ENCODE results near the gene SMIM24.
"Not testable (repeated sequence)": the region's sequence is repeated elsewhere in the genome, so short reads cannot be mapped to it uniquely, and the experiment has no call there.

Gene SMIM24

DNA sequence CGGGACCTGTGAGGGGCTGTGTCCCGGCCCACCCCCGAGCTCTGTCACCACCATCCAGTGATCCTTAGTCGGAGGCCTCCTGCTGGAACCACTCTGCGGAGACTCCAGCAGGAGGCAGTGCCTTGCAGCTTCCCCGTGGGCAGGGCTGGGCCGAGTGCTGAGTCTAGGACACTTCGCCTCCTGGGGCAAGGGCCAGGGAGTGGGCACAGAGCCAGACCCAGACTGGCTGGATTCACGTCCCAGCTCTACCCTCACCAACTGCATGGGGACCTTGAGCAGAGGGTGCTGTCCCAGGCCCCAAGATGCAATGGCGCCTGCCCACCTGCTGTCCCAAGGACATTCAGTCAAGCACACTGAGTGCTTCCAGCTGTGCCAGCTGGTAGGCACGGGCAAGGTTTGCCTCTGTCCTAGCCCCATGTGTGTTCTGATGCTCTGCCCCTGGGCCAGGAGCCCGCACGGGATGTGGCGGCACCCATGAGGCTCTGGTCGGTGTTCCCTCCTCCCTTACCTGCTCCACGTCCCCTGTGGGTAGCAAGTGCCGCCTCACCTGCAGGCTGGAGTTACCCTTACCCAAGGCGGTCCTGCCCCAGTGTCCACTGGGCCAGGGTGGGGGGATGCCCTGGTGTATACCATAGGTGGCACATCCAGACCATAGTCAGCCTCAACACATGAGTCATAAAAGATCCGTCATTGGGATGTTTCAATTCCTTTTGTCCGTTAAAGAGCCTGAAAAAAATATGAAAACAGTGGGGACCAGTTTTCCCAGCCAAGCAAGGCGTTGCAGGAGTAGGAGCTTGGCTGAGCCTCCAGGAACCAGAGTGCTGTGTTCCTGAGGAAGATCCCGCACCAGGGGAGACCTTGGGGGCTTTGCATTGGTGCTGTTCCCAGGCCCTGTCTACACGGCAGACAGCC is 33.2 kb upstream of the SMIM24 start:
- Histone ChIP-seq H3K9me3 (ENCODE audit: control insufficient read depth, low read length) (no peaks in the 10 kb centered on the region), H3K4me1 (ENCODE audit: control insufficient read depth, insufficient read depth, low read length, poor library complexity, severe bottlenecking) (peaks cover 18% of the 10 kb centered on the region), H3K36me3 (ENCODE audit: control insufficient read depth, insufficient read depth, low read length) (peaks cover 55% of the 10 kb centered on the region), H3K4me3 (ENCODE audit: extremely low read depth, insufficient read depth, low read length, poor library complexity, severe bottlenecking) (no peak overlapping the region), H3K27ac (ENCODE audit: low read depth, low read length, severe bottlenecking) (no peak overlapping the region)
- 93 to 97% methylated on average over 18 to 20 of the region's 23 CpGs for WGBS, 2 experiments (ENCODE audit: insufficient coverage in 2 of 2)

DNA sequence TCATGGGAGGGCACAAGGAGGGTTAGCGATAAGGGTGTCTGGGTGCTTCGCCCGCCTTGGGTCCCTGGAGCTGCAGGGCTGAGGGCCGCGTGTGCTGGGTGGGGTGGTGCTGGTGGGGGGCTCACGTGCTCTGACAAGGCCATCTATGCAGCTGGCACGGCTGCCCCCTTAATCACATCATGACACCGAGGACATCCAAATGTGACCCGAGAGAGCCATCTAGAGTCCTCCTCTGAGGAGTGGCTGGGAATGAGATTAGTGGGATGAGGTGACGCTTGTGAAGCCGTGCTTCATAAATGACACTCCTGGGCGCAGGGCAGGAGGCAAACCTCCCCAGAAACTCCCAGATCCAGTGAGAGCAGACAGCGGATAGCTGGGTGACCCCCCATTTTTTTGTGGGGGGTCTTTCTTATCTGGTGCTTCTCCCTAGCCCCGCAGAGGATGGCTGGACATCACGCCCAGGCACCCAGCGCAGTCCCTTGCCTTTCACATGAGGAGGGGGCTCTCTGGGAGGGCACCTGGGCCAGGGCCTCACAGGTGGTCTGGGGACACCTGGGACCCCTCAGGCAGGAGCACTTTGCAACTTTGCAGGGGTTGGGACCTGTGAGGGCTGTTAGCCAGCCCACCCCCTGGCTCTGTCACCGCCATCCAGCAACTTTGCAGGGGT is 32.4 kb upstream of the SMIM24 start:
- 92 to 98% methylated on average over 12 to 14 of the region's 17 CpGs for WGBS, 2 experiments (ENCODE audit: insufficient coverage in 2 of 2)
- Histone ChIP-seq H3K4me3 (ENCODE audit: extremely low read depth, insufficient read depth, low read length, poor library complexity, severe bottlenecking) (no peak overlapping the region), H3K4me1 (ENCODE audit: control insufficient read depth, insufficient read depth, low read length, poor library complexity, severe bottlenecking) (peaks cover 21% of the 10 kb centered on the region), H3K27ac (ENCODE audit: low read depth, low read length, severe bottlenecking) (no peak overlapping the region), H3K36me3 (ENCODE audit: control insufficient read depth, insufficient read depth, low read length) (peaks cover 54% of the 10 kb centered on the region), H3K9me3 (ENCODE audit: control insufficient read depth, low read length) (no peaks in the 10 kb centered on the region)

DNA sequence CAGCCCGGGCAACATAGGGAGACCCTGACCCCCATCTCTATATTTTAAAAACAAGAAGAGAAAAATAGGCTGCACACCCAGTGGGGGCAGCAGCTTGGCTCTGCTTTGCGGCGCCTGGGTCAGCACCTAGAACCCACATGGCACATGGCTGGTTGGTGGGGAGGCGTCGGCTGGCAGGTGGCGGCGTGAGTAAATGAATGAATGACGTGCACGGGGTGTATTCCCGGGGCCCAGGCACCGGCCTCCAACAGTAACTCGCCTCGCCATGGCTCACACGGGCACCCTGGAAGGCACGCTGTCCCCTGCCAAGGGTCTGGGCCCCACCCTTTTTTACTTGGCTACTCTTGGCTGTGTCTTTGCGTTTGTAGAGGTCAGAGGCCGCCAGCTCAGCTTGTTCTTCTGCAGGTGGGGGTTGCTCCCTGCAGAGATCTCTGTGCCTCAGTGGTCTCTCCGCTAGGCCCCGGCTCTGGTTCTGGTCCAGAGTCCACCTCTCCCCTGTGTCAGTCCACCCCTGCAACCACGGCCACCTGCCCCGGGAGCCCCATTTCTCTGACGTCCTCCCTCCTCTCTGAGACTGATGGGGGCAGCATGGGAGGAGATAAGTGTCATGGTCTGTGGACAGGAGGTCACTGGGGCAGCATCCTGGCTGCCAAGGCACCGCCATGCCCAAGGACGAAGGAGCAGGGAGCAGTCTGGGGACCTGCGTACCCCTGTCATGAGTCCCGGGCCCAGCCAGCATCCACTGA is 31.4 kb upstream of the SMIM24 start:
- no peak overlapping the region for H3K27ac ChIP-seq (ENCODE audit: low read depth, low read length, severe bottlenecking)
- peaks cover 24% of the 10 kb centered on the region for H3K4me1 ChIP-seq (ENCODE audit: control insufficient read depth, insufficient read depth, low read length, poor library complexity, severe bottlenecking)
- WGBS, 2 experiments (ENCODE audit: insufficient coverage in 2 of 2) = 96 to 97% methylated on average over 22 to 26 of the region's 26 CpGs
- peaks cover 50% of the 10 kb centered on the region for H3K36me3 ChIP-seq (ENCODE audit: control insufficient read depth, insufficient read depth, low read length)
- no peak overlapping the region for H3K4me3 ChIP-seq (ENCODE audit: extremely low read depth, insufficient read depth, low read length, poor library complexity, severe bottlenecking)
- no peaks in the 10 kb centered on the region for H3K9me3 ChIP-seq (ENCODE audit: control insufficient read depth, low read length)

DNA sequence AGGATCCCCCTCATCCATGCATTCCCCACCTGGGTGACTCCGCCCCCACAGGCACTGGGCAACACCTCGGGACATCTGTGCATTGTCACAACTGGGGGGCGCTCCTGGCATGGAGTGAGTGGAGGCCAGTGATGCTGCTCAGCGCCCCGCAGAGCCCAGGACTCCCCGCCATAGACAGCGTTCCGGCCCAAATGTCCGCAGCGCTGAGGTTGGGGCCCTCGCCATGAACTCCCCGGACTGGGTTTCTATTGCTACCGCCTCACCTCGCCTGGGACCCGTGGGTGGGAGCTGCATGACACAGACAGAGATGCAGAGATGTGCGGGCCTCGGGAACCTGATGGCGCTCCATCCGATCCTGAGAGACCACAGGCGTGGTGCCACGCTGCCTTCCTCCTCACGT is 30.4 kb upstream of the SMIM24 start:
- Histone ChIP-seq H3K4me1 (ENCODE audit: control insufficient read depth, insufficient read depth, low read length, poor library complexity, severe bottlenecking) (peaks cover 25% of the 10 kb centered on the region), H3K36me3 (ENCODE audit: control insufficient read depth, insufficient read depth, low read length) (peaks cover 48% of the 10 kb centered on the region), H3K4me3 (ENCODE audit: extremely low read depth, insufficient read depth, low read length, poor library complexity, severe bottlenecking) (no peak overlapping the region), H3K27ac (ENCODE audit: low read depth, low read length, severe bottlenecking) (no peak overlapping the region), H3K9me3 (ENCODE audit: control insufficient read depth, low read length) (no peaks in the 10 kb centered on the region)
- WGBS, 2 experiments (ENCODE audit: insufficient coverage in 2 of 2) = 95 to 97% methylated on average over 21 to 22 of the region's 22 CpGs

GRCh38 chr19:3509566-3509989 is 29.3 kb upstream of the SMIM24 start:
- Histone ChIP-seq H3K4me3 (ENCODE audit: extremely low read depth, insufficient read depth, low read length, poor library complexity, severe bottlenecking) (no peak overlapping the region), H3K4me1 (ENCODE audit: control insufficient read depth, insufficient read depth, low read length, poor library complexity, severe bottlenecking) (peaks cover 30% of the 10 kb centered on the region), H3K9me3 (ENCODE audit: control insufficient read depth, low read length) (no peaks in the 10 kb centered on the region), H3K36me3 (ENCODE audit: control insufficient read depth, insufficient read depth, low read length) (peaks cover 45% of the 10 kb centered on the region), H3K27ac (ENCODE audit: low read depth, low read length, severe bottlenecking) (peak overlapping the region; percentile 36)
- 96 to 99% methylated on average over 14 to 15 of the region's 15 CpGs for WGBS, 2 experiments (ENCODE audit: insufficient coverage in 2 of 2)

DNA sequence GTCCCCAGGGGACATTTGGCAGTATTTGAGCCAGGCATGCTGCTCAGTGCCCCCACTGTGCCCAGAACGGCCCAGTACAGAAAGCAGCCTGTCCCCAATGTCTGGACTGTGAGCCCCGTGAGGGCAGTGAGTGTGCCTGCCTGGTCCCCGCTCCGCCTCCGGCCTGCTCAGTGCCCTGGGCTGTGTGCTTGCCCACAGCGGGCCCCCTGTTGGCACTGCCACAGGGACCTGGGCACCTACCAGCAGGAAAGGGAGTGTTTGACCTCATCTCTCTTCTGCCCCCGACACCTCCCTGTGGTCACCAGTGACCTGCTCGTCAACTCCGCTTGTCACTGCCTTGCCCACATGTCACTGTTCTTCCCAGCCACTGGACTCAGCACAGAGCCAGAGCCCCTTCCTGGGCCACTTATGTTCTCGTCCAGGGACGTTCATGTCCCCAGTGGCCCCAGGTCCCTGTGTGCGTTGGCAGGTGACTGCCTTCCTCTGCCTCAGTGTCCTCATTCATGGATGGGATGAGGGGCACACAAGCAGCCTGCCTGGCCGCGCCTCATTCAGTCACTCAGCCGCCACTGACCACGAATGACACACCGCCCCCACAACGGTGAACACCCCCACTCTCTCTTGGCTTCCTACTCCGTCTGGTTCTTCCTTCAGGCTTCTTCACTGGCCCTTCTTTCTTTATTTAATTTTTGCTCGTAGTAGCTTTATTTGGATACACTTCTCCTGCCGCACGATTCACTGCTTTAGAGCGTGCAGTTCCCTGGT is 28.6 kb upstream of the SMIM24 start:
- Histone ChIP-seq H3K36me3 (ENCODE audit: control insufficient read depth, insufficient read depth, low read length) (peaks cover 45% of the 10 kb centered on the region), H3K9me3 (ENCODE audit: control insufficient read depth, low read length) (no peaks in the 10 kb centered on the region), H3K27ac (ENCODE audit: low read depth, low read length, severe bottlenecking) (peak overlapping the region; percentile 36), H3K4me1 (ENCODE audit: control insufficient read depth, insufficient read depth, low read length, poor library complexity, severe bottlenecking) (peaks cover 32% of the 10 kb centered on the region), H3K4me3 (ENCODE audit: extremely low read depth, insufficient read depth, low read length, poor library complexity, severe bottlenecking) (no peak overlapping the region)
- 97 to 98% methylated on average over 23 of the region's 23 CpGs for WGBS, 2 experiments (ENCODE audit: insufficient coverage in 2 of 2)

- 93 to 94% methylated on average over 10 to 15 of the region's 18 CpGs for WGBS, 2 experiments (ENCODE audit: insufficient coverage in 2 of 2)
- H3K27ac ChIP-seq (ENCODE audit: low read depth, low read length, severe bottlenecking); H3K9me3 ChIP-seq (ENCODE audit: control insufficient read depth, low read length): not testable (repeated sequence)
- Histone ChIP-seq H3K36me3 (ENCODE audit: control insufficient read depth, insufficient read depth, low read length) (peaks cover 45% of the 10 kb centered on the region), H3K4me1 (ENCODE audit: control insufficient read depth, insufficient read depth, low read length, poor library complexity, severe bottlenecking) (peaks cover 32% of the 10 kb centered on the region), H3K4me3 (ENCODE audit: extremely low read depth, insufficient read depth, low read length, poor library complexity, severe bottlenecking) (peak overlapping the region; percentile 97)
Measured at GRCh38 chr19:3508121-3508661, 27.9 kb upstream of the SMIM24 start.

- Histone ChIP-seq H3K27ac (ENCODE audit: low read depth, low read length, severe bottlenecking) (no peak overlapping the region), H3K9me3 (ENCODE audit: control insufficient read depth, low read length) (no peaks in the 10 kb centered on the region), H3K4me3 (ENCODE audit: extremely low read depth, insufficient read depth, low read length, poor library complexity, severe bottlenecking) (peak overlapping the region; percentile 97), H3K36me3 (ENCODE audit: control insufficient read depth, insufficient read depth, low read length) (peaks cover 40% of the 10 kb centered on the region), H3K4me1 (ENCODE audit: control insufficient read depth, insufficient read depth, low read length, poor library complexity, severe bottlenecking) (peaks cover 32% of the 10 kb centered on the region)
- 13 to 20% methylated on average over 19 of the region's 31 CpGs for WGBS, 2 experiments (ENCODE audit: insufficient coverage in 2 of 2)
Measured at GRCh38 chr19:3507371-3508120, 27.2 kb upstream of the SMIM24 start.

GRCh38 chr19:3506384-3507340 is 26.3 kb upstream of the SMIM24 start:
- peaks cover 34% of the 10 kb centered on the region for H3K36me3 ChIP-seq (ENCODE audit: control insufficient read depth, insufficient read depth, low read length)
- no peak overlapping the region for H3K27ac ChIP-seq (ENCODE audit: low read depth, low read length, severe bottlenecking)
- 1% methylated on average over 55 to 58 of the region's 69 CpGs for WGBS, 2 experiments (ENCODE audit: insufficient coverage in 2 of 2)
- peaks cover 32% of the 10 kb centered on the region for H3K4me1 ChIP-seq (ENCODE audit: control insufficient read depth, insufficient read depth, low read length, poor library complexity, severe bottlenecking)
- peak overlapping the region; percentile 97 for H3K4me3 ChIP-seq (ENCODE audit: extremely low read depth, insufficient read depth, low read length, poor library complexity, severe bottlenecking)
- H3K9me3 ChIP-seq (ENCODE audit: control insufficient read depth, low read length) = no peaks in the 10 kb centered on the region
